ENCODE data around the gene GJC1. TPM values are rescaled to one million over a fixed set of nuclear protein-coding genes. Genes with fewer than 3 reads are reported as not detected.

The GJC1 gene
- total RNA-seq, 4 donors from 2014 or later: 10.6 to 79.4 (median 50.2) TPM

GRCh38 chr17:44751806-44752205 lies 78.3 kb downstream of the GJC1 start:
- H3K27me3 ChIP-seq: no peaks in the 10 kb centered on the region
- no peaks in the 10 kb centered on the region for H3K4me1 ChIP-seq
- H3K36me3 ChIP-seq: no peaks in the 10 kb centered on the region
- H3K9me3 ChIP-seq: no peaks in the 10 kb centered on the region
- H3K4me3 ChIP-seq: no peak overlapping the region
- DNase-seq: no peak
- intact Hi-C loops (cut with DNase I; ENCODE audit: low total_unique reads): no loop called here
- no peak for TF ChIP-seq POLR2A (IDR thresholded peaks at IDR 0.05)
- TF ChIP-seq CTCF (IDR thresholded peaks at IDR 0.05): no peak
- H3K27ac ChIP-seq: no peak overlapping the region

GRCh38 chr17:44751331-44751730 lies 78.8 kb downstream of the GJC1 start:
- TF ChIP-seq POLR2A (IDR thresholded peaks at IDR 0.05) (no peak), CTCF (IDR thresholded peaks at IDR 0.05) (no peak)
- Histone ChIP-seq H3K4me3 (no peak overlapping the region), H3K4me1 (no peaks in the 10 kb centered on the region), H3K27ac (no peak overlapping the region), H3K9me3 (no peaks in the 10 kb centered on the region), H3K36me3 (no peaks in the 10 kb centered on the region), H3K27me3 (no peaks in the 10 kb centered on the region)
- intact Hi-C loops (cut with DNase I; ENCODE audit: low total_unique reads): no loop called here
- no peak for DNase-seq

- TF ChIP-seq CTCF (IDR thresholded peaks at IDR 0.05) (no peak), POLR2A (IDR thresholded peaks at IDR 0.05) (no peak)
- no peaks in the 10 kb centered on the region for H3K27me3 ChIP-seq
- no peaks in the 10 kb centered on the region for H3K4me1 ChIP-seq
- intact Hi-C loops (cut with DNase I; ENCODE audit: low total_unique reads): no loop called here
- H3K9me3 ChIP-seq: no peaks in the 10 kb centered on the region
- peak overlapping the region in 1 of 2 donors; percentile 24 for H3K4me3 ChIP-seq
- no peaks in the 10 kb centered on the region for H3K36me3 ChIP-seq
- H3K27ac ChIP-seq: peak overlapping the region; percentile 53 to 57
- peak in 1 of 2 donors; percentile 37 for DNase-seq
These were observed 80.1 kb downstream of the GJC1 start for GRCh38 chr17:44749980-44750318.

GRCh38 chr17:44749076-44749979 lies 80.8 kb downstream of the GJC1 start:
- peak; percentile 48 to 56 for DNase-seq
- TF ChIP-seq CTCF (IDR thresholded peaks at IDR 0.05) (no peak), POLR2A (IDR thresholded peaks at IDR 0.05) (no peak)
- Histone ChIP-seq H3K9me3 (no peaks in the 10 kb centered on the region), H3K4me3 (peak overlapping the region in 1 of 2 donors; percentile 24), H3K27ac (peak overlapping the region; percentile 53 to 57), H3K27me3 (no peaks in the 10 kb centered on the region), H3K36me3 (no peaks in the 10 kb centered on the region), H3K4me1 (no peaks in the 10 kb centered on the region)
- intact Hi-C loops (cut with DNase I; ENCODE audit: low total_unique reads): no loop called here

Other genes with a start within 250 kb of the GJC1 start
- under 1 TPM in 1 of 4 donors, not detected in 3; 0.28 TPM for gene MEIOC, start 173.8 kb downstream of the GJC1 start, total RNA-seq
- gene CCDC43, start 140.5 kb downstream of the GJC1 start, total RNA-seq: 10 to 100 TPM in 3 of 4 donors, 1 to 10 TPM in 1; 5.3 to 30.7 (median 13.8) TPM
- 10 to 100 TPM in 1 of 4 donors, 1 to 10 TPM in 2, not detected in 1; 2.3 to 10.5 (median 9.3) TPM for gene DBF4B, start 121.6 kb downstream of the GJC1 start, total RNA-seq
- gene ADAM11, start 71.3 kb downstream of the GJC1 start, total RNA-seq: 1 to 10 TPM; 1.2 to 5.5 (median 2.1) TPM
- gene HIGD1B, start 17.6 kb upstream of the GJC1 start, total RNA-seq: 1 to 10 TPM in 2 of 4 donors, not detected in 2; 2.7 to 8.8 TPM
- 100 to 1,000 TPM in 2 of 4 donors, 10 to 100 TPM in 2; 12.4 to 129 (median 64.7) TPM for gene EFTUD2, start 69.2 kb upstream of the GJC1 start, total RNA-seq
- gene GFAP, start 85.2 kb upstream of the GJC1 start, total RNA-seq: 1 to 10 TPM in 1 of 4 donors, not detected in 3; 3.7 TPM
- 1 to 10 TPM in 1 of 4 donors, not detected in 3; 4.4 TPM for gene KIF18B, start 117.5 kb upstream of the GJC1 start, total RNA-seq
- gene C1QL1, start 138.0 kb upstream of the GJC1 start, total RNA-seq: 10 to 100 TPM in 1 of 4 donors, 1 to 10 TPM in 1, under 1 TPM in 1, not detected in 1; 0.51 to 20.3 (median 3.3) TPM
- 10 to 100 TPM; 26.8 to 57.1 (median 37.7) TPM for gene DCAKD, start 221.3 kb upstream of the GJC1 start, total RNA-seq
- gene NMT1, start 231.0 kb upstream of the GJC1 start, total RNA-seq: 100 to 1,000 TPM in 1 of 4 donors, 10 to 100 TPM in 3; 25.6 to 115 (median 72.3) TPM